Measurements from ENCODE around the gene TRIM28.
"Not testable (repeated sequence)": the region's sequence is repeated elsewhere in the genome, so short reads cannot be mapped to it uniquely, and the experiment has no call there.

Gene TRIM28

GRCh38 chr19:58538257-58539168 lies 5.4 kb upstream of the TRIM28 start:
- no peaks in the 10 kb centered on the region for H3K9me3 ChIP-seq (ENCODE audit: insufficient read depth, low read length)
- peak overlapping the region; percentile 57 for H3K9ac ChIP-seq (ENCODE audit: insufficient read length, low read depth)
- H3K36me3 ChIP-seq (ENCODE audit: insufficient read depth, insufficient read length, low read length): no peaks in the 10 kb centered on the region
- H3K4me1 ChIP-seq (ENCODE audit: insufficient read depth, insufficient read length): no peaks in the 10 kb centered on the region
- TF ChIP-seq ZNF274 (IDR thresholded peaks at IDR 0.05; ENCODE audit: low read depth, low read length) (no peak), SUZ12 (IDR thresholded peaks at IDR 0.05; ENCODE audit: extremely low read depth, insufficient read depth, insufficient read length) (no peak), YY1 (IDR thresholded peaks at IDR 0.05; ENCODE audit: insufficient read depth, insufficient read length) (no peak)
- peaks cover 26% of the 10 kb centered on the region for H3K27me3 ChIP-seq (ENCODE audit: insufficient read depth, insufficient read length)
- peak overlapping the region; percentile 9 for H3K4me3 ChIP-seq (ENCODE audit: insufficient read length, low read depth)
- no peak for DNase-seq (ENCODE audit: low read depth, low spot score)

DNA sequence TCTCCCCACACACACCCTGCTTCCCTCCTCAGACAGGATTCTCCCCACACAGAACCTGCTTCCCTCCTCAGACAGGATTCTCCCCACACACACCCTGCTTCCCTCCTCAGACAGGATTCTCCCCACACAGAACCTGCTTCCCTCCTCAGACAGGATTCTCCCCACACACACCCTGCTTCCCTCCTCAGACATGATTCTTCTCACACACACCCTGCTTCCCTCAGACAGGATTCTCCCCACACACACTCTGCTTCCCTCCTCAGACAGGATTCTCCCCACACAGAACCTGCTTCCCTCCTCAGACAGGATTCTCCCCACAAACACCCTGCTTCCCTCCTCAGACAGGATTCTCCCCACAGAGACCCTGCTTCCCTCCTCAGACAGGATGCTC lies 4.7 kb upstream of the TRIM28 start:
- H3K9ac ChIP-seq (ENCODE audit: insufficient read length, low read depth); H3K4me3 ChIP-seq (ENCODE audit: insufficient read length, low read depth); H3K36me3 ChIP-seq (ENCODE audit: insufficient read depth, insufficient read length, low read length); H3K4me1 ChIP-seq (ENCODE audit: insufficient read depth, insufficient read length); H3K9me3 ChIP-seq (ENCODE audit: insufficient read depth, low read length); DNase-seq (ENCODE audit: low read depth, low spot score): not testable (repeated sequence)
- peaks cover 26% of the 10 kb centered on the region for H3K27me3 ChIP-seq (ENCODE audit: insufficient read depth, insufficient read length)

- H3K9ac ChIP-seq (ENCODE audit: insufficient read length, low read depth); H3K4me3 ChIP-seq (ENCODE audit: insufficient read length, low read depth): not testable (repeated sequence)
Observed at GRCh38 chr19:58542641-58543372, 1.1 kb upstream of the TRIM28 start.

DNA sequence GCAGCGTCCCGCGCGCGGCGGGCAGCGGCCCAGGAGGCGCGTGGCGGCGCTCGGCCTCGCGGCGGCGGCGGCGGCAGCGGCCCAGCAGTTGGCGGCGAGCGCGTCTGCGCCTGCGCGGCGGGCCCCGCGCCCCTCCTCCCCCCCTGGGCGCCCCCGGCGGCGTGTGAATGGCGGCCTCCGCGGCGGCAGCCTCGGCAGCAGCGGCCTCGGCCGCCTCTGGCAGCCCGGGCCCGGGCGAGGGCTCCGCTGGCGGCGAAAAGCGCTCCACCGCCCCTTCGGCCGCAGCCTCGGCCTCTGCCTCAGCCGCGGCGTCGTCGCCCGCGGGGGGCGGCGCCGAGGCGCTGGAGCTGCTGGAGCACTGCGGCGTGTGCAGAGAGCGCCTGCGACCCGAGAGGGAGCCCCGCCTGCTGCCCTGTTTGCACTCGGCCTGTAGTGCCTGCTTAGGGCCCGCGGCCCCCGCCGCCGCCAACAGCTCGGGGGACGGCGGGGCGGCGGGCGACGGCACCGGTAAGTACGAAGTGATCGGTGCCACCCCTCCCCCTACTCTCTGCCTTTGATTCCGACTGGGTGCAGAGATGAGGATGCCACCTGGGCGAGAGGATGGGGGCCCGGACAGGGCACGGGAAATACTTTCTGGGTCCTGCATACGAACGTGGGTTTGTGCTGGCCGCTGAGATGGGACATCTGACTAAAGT lies 874 bp downstream of the TRIM28 start:
- peaks cover 17% of the 10 kb centered on the region for H3K27me3 ChIP-seq (ENCODE audit: insufficient read depth, insufficient read length)
- TF ChIP-seq ZNF274 (IDR thresholded peaks at IDR 0.05; ENCODE audit: low read depth, low read length) (no peak), YY1 (IDR thresholded peaks at IDR 0.05; ENCODE audit: insufficient read depth, insufficient read length) (no peak), SUZ12 (IDR thresholded peaks at IDR 0.05; ENCODE audit: extremely low read depth, insufficient read depth, insufficient read length) (no peak)
- DNase-seq (ENCODE audit: low read depth, low spot score): no peak
- H3K9me3 ChIP-seq (ENCODE audit: insufficient read depth, low read length): no peaks in the 10 kb centered on the region
- peak overlapping the region; percentile 80 for H3K9ac ChIP-seq (ENCODE audit: insufficient read length, low read depth)
- peaks cover 2% of the 10 kb centered on the region for H3K4me1 ChIP-seq (ENCODE audit: insufficient read depth, insufficient read length)
- H3K36me3 ChIP-seq (ENCODE audit: insufficient read depth, insufficient read length, low read length): peaks cover 45% of the 10 kb centered on the region
- H3K4me3 ChIP-seq (ENCODE audit: insufficient read length, low read depth): peak overlapping the region; percentile 68

More at GRCh38 chr19:58542641-58543372, 1.1 kb upstream of the TRIM28 start:
- not testable (repeated sequence) for H3K4me1 ChIP-seq (ENCODE audit: insufficient read depth, insufficient read length); H3K9me3 ChIP-seq (ENCODE audit: insufficient read depth, low read length); DNase-seq (ENCODE audit: low read depth, low spot score)
- H3K36me3 ChIP-seq (ENCODE audit: insufficient read depth, insufficient read length, low read length): peaks cover 26% of the 10 kb centered on the region
- peaks cover 26% of the 10 kb centered on the region for H3K27me3 ChIP-seq (ENCODE audit: insufficient read depth, insufficient read length)

- H3K9me3 ChIP-seq (ENCODE audit: insufficient read depth, low read length): no peaks in the 10 kb centered on the region
- H3K4me1 ChIP-seq (ENCODE audit: insufficient read depth, insufficient read length): peaks cover 2% of the 10 kb centered on the region
- H3K36me3 ChIP-seq (ENCODE audit: insufficient read depth, insufficient read length, low read length): peaks cover 52% of the 10 kb centered on the region
- DNase-seq (ENCODE audit: low read depth, low spot score): no peak
- peaks cover 14% of the 10 kb centered on the region for H3K27me3 ChIP-seq (ENCODE audit: insufficient read depth, insufficient read length)
- peak overlapping the region; percentile 80 for H3K9ac ChIP-seq (ENCODE audit: insufficient read length, low read depth)
- TF ChIP-seq YY1 (IDR thresholded peaks at IDR 0.05; ENCODE audit: insufficient read depth, insufficient read length): no peak
- peak overlapping the region; percentile 68 for H3K4me3 ChIP-seq (ENCODE audit: insufficient read length, low read depth)
Observed at GRCh38 chr19:58545286-58546018, 1.6 kb downstream of the TRIM28 start.

- Histone ChIP-seq H3K9me3 (ENCODE audit: insufficient read depth, low read length) (no peaks in the 10 kb centered on the region), H3K9ac (ENCODE audit: insufficient read length, low read depth) (peak overlapping the region; percentile 80), H3K4me3 (ENCODE audit: insufficient read length, low read depth) (peak overlapping the region; percentile 68), H3K4me1 (ENCODE audit: insufficient read depth, insufficient read length) (peaks cover 2% of the 10 kb centered on the region), H3K36me3 (ENCODE audit: insufficient read depth, insufficient read length, low read length) (peaks cover 59% of the 10 kb centered on the region), H3K27me3 (ENCODE audit: insufficient read depth, insufficient read length) (peaks cover 12% of the 10 kb centered on the region)
- TF ChIP-seq ZNF274 (IDR thresholded peaks at IDR 0.05; ENCODE audit: low read depth, low read length): no peak
- no peak for TF ChIP-seq YY1 (IDR thresholded peaks at IDR 0.05; ENCODE audit: insufficient read depth, insufficient read length)
- TF ChIP-seq SUZ12 (IDR thresholded peaks at IDR 0.05; ENCODE audit: extremely low read depth, insufficient read depth, insufficient read length): no peak
- no peak for DNase-seq (ENCODE audit: low read depth, low spot score)
Observed at GRCh38 chr19:58546019-58546530, 2.2 kb downstream of the TRIM28 start.

Data from NT2/D1 (cell line).